Measurements from ENCODE around the gene NUBPL. TPM values are rescaled to one million over a fixed set of nuclear protein-coding genes. Genes with fewer than 3 reads are reported as not detected.

Gene NUBPL
- total RNA-seq, 1 donor from 2014 or later: 11.6 TPM

DNA sequence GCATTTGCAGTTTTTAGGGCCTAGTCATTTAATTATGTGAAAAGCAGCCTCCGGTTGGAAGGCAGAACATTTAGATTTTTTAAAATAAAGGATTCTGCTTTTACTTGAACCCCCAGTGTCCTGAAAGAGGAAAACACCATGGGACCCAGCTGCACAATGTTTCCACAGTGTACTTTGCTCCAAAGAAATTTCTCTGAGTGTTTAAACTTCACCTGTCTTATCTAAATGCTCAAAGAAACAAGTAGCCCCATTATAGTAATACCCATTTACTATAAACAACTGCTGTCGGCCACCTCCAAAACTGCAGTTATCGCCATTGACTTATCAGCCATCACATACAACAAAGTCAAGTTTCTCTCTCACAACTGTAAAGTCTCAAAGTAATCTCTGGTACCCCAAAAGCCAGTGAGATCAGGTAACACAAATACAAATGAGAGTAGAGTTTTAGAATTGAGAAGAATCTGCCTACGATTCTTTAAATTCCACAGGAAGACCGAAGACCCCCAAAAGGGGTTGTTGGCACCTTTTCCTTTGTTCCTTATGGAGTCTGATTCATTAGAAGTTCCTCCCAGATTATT is 205.2 kb downstream of the NUBPL start:
- TF ChIP-seq, protein P1, sequence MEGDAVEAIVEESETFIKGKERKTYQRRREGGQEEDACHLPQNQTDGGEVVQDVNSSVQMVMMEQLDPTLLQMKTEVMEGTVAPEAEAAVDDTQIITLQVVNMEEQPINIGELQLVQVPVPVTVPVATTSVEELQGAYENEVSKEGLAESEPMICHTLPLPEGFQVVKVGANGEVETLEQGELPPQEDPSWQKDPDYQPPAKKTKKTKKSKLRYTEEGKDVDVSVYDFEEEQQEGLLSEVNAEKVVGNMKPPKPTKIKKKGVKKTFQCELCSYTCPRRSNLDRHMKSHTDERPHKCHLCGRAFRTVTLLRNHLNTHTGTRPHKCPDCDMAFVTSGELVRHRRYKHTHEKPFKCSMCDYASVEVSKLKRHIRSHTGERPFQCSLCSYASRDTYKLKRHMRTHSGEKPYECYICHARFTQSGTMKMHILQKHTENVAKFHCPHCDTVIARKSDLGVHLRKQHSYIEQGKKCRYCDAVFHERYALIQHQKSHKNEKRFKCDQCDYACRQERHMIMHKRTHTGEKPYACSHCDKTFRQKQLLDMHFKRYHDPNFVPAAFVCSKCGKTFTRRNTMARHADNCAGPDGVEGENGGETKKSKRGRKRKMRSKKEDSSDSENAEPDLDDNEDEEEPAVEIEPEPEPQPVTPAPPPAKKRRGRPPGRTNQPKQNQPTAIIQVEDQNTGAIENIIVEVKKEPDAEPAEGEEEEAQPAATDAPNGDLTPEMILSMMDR (IDR thresholded peaks at IDR 0.05): no peak
- Mint-ChIP-seq H3K4me1 (ENCODE audit: unreplicated experiment) (no peaks in the 10 kb centered on the region), H3K4me3 (ENCODE audit: unreplicated experiment) (no peak overlapping the region), H3K27me3 (ENCODE audit: unreplicated experiment) (no peaks in the 10 kb centered on the region), H3K9me3 (ENCODE audit: unreplicated experiment) (no peaks in the 10 kb centered on the region), H3K36me3 (ENCODE audit: unreplicated experiment) (no peaks in the 10 kb centered on the region), H3K27ac (ENCODE audit: unreplicated experiment) (no peak overlapping the region)
- DNase-seq (ENCODE audit: extremely low spot score, unreplicated experiment): no peak

DNA sequence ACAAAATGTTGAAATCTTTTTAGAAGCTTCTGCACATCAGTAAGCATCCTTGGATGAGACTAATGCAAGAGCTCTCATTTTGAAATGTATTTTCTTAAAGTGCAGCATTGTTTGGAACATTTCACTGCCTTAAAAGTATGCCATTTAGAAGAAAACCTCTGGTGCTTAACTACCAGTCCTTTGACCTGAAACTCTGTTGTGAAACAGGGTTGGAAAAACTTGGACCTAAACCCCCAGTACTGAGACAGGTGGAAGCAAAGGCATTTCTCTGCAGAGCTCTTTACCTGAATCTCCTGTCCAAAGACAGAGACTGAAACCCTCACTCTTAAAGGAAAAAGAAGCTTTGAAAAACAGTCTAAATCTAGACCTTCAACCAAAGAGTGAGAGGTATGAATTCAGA is 207.2 kb downstream of the NUBPL start:
- Mint-ChIP-seq H3K4me3 (ENCODE audit: unreplicated experiment) (no peak overlapping the region), H3K27me3 (ENCODE audit: unreplicated experiment) (no peaks in the 10 kb centered on the region), H3K36me3 (ENCODE audit: unreplicated experiment) (no peaks in the 10 kb centered on the region)

DNA sequence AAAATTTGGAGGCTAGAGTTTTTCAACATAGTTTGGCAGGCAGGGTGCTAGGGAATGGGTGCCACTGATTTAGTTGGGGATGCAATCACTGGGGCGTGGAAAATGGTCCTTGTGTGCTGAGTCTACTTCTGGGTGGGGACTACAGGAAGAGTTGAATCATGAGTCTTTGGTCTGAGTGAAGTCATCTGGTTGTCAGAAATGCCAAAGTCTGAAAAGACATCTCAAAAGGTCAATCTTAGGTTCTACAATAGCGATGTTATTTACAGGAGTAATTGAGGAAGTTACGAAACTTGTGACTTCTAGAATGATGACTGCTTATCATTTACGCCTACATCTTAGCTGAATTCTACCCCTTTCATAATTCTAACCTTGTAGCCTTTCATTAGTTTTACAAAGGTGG is 209.1 kb downstream of the NUBPL start:
- no peak for DNase-seq (ENCODE audit: extremely low spot score, unreplicated experiment)
- Mint-ChIP-seq H3K9me3 (ENCODE audit: unreplicated experiment) (no peaks in the 10 kb centered on the region), H3K36me3 (ENCODE audit: unreplicated experiment) (no peaks in the 10 kb centered on the region), H3K4me3 (ENCODE audit: unreplicated experiment) (no peak overlapping the region), H3K27me3 (ENCODE audit: unreplicated experiment) (no peaks in the 10 kb centered on the region), H3K4me1 (ENCODE audit: unreplicated experiment) (no peaks in the 10 kb centered on the region), H3K27ac (ENCODE audit: unreplicated experiment) (no peak overlapping the region)
- TF ChIP-seq, protein P1 (IDR thresholded peaks at IDR 0.05): no peak

More for the DNA sequence above, 207.2 kb downstream of the NUBPL start:
- Mint-ChIP-seq H3K27ac (ENCODE audit: unreplicated experiment) (no peak overlapping the region), H3K9me3 (ENCODE audit: unreplicated experiment) (no peaks in the 10 kb centered on the region), H3K4me1 (ENCODE audit: unreplicated experiment) (no peaks in the 10 kb centered on the region)
- DNase-seq (ENCODE audit: extremely low spot score, unreplicated experiment): no peak
- TF ChIP-seq, protein P1 (IDR thresholded peaks at IDR 0.05): no peak

DNA sequence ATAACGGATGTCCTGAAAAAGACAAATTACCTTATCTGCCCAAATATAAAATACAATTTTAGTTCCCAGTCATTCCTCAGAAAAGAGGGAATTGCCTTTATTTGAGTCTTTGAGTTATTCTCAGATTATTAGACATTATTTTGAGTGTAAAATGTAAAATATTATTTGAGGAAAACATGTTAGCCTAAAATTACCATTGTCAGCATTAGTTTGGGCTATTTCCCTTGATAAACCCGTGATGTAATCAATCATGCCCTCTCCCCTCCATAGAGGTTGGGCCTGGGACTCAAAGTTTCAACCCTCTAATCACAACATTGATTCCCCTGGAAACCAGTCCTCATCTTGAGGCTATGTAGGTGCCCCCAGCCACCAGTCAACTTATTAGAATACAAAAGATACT is 213.4 kb downstream of the NUBPL start:
- DNase-seq (ENCODE audit: extremely low spot score, unreplicated experiment): no peak
- H3K4me1 Mint-ChIP-seq (ENCODE audit: unreplicated experiment): no peaks in the 10 kb centered on the region
- peaks cover 2% of the 10 kb centered on the region for H3K9me3 Mint-ChIP-seq (ENCODE audit: unreplicated experiment)
- H3K27ac Mint-ChIP-seq (ENCODE audit: unreplicated experiment): no peak overlapping the region
- H3K27me3 Mint-ChIP-seq (ENCODE audit: unreplicated experiment): no peaks in the 10 kb centered on the region
- H3K4me3 Mint-ChIP-seq (ENCODE audit: unreplicated experiment): no peak overlapping the region
- H3K36me3 Mint-ChIP-seq (ENCODE audit: unreplicated experiment): peaks cover 1% of the 10 kb centered on the region
- TF ChIP-seq, protein P1 (IDR thresholded peaks at IDR 0.05): no peak

DNA sequence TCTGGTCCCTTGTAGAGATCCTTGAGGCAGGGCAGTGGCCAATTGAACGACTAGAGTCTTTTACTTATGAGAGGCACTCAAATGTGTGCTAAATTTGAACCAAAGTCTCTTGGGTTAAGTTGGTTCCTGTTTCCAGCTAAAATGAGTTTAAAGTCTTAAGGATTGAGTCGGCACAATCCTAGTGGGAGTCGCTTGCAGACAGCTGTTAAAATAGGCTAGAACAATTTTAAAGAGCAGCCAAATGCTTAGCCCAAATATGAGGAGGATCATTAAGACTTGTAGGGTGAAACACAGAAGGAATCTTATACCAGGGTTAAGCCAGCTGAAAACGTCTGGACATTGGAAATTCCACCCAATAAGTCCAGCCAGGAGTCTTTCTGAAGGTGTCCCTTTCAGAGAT is 216.1 kb downstream of the NUBPL start:
- Mint-ChIP-seq H3K4me1 (ENCODE audit: unreplicated experiment) (no peaks in the 10 kb centered on the region), H3K27me3 (ENCODE audit: unreplicated experiment) (no peaks in the 10 kb centered on the region), H3K36me3 (ENCODE audit: unreplicated experiment) (peaks cover 8% of the 10 kb centered on the region), H3K9me3 (ENCODE audit: unreplicated experiment) (peaks cover 14% of the 10 kb centered on the region), H3K27ac (ENCODE audit: unreplicated experiment) (no peak overlapping the region), H3K4me3 (ENCODE audit: unreplicated experiment) (no peak overlapping the region)
- TF ChIP-seq, protein P1 (IDR thresholded peaks at IDR 0.05): no peak
- no peak for DNase-seq (ENCODE audit: extremely low spot score, unreplicated experiment)

All from osteocyte (in vitro differentiated cells).